Activated CD8-positive, alpha-beta memory T cell treated with anti-CD3 and anti-CD28 coated beads, Interleukin-2, amount 50 U/mL, for 24 hours (primary cell): ENCODE data around the gene IL16.
A peak's percentile ranks its signal among the peaks of the same experiment; 100 is the strongest.

ENCODE experiments used
- DNase-seq: peaks from one replicate; pipeline ENCODE4 v3.0.0-alpha.2; 2020; ENCODE audit errors: extremely low read depth

Gene IL16

DNA sequence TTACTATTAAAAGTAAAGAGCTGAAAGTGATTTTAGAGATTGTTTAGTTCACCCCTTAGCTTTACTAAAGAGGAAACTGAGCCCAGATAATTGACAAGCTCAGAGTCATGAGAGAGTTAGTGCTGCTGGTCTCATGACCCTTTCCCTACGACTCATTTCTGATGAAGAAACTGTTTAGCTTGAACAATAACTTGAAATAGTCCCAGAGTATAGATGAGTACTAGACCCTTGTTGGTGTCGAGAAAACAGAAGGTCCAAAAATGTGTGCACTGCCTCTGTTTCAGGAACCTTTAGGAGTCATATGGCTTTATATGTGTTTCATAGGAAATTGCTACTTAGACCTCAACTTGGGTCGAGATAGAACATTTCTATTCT lies 58.2 kb downstream of the IL16 start:
- DNase-seq: no peak

DNA sequence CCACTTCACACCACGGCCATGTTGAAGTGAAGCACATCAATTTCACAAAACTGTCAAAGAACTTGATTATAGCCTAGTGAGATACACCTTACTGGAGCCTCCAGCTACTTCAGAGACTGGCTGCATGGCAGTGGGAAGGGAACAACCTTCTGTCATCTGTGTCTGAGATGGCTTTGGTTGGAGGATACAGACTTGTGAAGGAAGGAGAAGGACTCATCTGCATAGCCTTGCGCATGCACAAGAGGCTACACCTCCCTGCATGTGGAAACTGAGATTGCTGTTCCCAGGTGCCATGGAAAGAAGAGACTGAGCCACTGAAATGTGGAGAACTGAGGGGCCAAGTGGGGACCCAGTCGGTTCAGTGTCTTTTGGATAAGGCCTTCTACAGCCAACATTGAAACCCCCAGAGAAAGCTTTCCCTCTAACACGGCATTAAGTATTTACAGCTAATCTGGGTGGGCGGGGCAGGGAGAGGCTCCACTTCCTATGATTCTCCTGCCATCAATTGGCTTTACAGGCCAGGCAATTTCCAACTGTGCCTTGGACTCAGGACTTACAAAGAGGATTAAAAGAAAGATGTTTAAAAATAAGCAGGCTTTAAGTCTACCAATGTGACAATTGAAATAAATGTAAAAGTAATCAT lies 58.8 kb downstream of the IL16 start:
- no peak for DNase-seq

GRCh38 chr15:81255958-81256320 lies 59.3 kb downstream of the IL16 start:
- no peak for DNase-seq

DNA sequence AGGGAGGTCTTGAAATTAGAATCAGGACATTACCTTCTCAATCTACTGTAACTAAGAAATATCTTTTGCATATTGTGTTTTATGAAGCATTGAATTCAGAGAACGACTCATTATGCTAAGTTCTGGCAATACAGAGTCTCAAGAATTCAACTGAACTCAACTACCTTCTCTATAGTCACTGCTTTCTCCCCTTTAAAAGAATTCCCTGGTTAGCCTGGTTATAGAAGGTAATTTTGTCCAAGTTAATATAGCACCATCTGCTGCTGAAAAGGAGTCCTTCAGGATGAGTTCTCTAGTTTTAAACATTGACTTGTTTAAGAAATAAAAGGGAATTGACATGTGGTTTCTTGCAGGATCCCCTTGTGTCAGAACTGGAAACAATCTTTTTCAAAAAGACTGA lies 60.2 kb downstream of the IL16 start:
- DNase-seq: no peak

GRCh38 chr15:81257435-81257834 lies 60.8 kb downstream of the IL16 start:
- no peak for DNase-seq

DNA sequence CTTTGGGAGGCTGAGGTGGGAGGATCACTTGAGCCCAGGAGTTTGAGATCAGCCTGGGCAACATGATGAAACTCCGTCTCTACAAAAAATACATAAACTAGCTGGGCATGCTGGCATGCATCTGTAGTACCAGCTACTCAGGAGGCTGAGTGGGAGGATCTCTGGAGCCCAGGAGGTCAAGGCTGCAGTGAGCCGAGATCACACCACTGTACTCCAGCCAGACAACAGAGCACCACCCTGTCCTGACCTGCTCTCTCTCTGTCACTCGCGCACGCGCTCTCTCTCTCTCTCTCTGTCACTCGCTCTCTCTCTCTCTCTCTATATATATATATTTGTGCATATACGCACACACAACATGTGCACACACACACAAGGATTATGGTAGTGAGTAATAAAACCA lies 61.8 kb downstream of the IL16 start:
- DNase-seq: no peak

DNA sequence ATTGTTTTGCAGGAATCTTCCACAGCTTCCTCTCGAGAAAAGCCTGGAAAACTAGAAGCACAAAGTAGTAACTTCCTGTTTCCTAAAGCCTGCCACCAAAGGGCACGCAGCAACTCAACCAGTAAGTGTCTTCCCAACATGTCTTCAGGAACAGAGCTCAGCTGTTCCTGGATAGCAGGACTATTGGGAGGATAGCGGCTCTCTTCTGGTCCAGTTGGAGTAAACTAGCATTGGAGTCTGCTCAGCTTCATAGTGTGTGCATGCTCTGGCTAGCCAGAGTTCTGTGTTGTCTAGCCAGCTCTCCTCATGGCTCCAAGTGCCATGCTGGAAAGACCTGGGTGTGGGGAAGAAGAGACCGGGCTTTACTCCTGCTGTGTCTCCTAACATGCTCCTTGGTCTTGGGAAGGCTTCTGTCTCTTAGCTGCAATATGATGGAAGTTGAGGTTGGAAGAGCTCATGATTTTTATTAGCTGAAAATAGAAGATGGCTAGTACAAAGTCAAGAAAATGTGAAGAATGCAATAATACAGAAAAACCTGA lies 63.1 kb downstream of the IL16 start:
- no peak for DNase-seq

DNA sequence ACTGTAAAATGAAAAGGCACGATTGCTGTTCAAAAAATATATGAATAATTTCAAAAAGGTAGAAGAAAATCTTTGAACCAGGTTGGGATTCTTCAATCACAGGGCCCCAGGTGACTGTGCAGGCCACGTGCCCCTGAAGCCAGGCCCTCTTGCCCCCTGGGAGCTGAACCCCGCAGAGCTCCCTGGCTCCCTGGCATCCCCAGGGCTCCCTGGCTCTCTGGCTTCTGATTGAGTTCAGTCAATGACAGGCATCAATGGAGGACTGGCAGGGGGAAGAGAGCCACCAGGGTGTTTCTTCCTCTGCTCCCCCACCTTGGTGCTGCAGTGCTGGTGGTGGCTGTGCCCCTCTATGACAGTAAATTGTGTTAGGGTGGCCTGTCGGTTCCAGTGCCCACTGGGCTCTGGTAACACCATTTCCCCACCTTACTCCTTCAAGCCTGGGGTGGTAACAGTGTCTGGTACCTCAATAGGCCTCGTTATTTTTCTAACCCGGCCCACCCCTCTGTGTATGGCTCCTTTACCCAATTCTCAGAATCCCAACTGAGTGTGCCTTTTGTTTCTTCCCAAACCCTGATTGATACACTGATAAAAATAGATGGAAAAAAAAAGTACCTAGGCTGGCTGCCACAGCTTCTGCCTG lies 64.6 kb downstream of the IL16 start:
- no peak for DNase-seq

GRCh38 chr15:81263477-81263876 lies 66.8 kb downstream of the IL16 start:
- DNase-seq: no peak

GRCh38 chr15:81264072-81264857 lies 67.6 kb downstream of the IL16 start:
- no peak for DNase-seq

- no peak for DNase-seq
Observed at GRCh38 chr15:81265256-81265943, 68.7 kb downstream of the IL16 start.

DNA sequence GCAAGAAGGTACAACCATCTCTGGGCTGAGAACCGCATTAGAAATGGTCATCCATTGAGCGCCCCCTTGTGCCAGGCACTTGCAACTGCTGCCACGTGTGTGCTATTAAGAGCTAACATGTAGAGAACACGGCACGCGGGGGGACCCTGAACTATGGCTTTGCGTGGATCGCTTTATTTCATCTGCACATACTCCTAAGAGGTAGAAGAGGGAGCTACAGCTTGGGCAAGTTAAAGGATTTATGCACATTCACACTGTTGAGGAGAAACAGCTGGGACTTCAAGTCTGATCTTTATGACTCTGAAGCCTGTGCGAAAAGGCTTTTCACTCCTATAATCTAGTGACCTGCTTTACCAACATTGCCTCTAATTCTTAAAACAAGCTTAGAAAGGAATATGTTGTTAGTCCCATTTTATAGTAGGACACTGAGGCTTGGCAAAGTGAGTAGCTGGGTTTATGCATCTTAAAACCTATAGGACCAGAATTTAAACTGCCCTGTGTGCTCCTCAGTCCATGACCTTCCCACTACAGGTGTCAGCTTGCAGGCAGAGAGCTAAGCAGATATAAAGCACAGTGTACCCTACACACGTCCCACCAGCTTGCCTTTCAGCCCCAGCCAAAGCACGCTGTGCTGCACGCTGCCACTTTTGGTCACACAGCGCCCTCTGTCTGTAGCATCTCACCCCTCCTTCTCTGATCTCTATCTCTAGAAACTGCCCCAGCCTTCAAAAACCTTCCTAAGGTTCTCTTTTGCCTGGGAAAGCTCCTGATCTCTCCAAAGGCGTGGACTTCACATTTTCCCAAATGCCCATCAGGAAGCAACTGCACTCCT lies 69.5 kb downstream of the IL16 start:
- DNase-seq: peak; percentile 56

DNA sequence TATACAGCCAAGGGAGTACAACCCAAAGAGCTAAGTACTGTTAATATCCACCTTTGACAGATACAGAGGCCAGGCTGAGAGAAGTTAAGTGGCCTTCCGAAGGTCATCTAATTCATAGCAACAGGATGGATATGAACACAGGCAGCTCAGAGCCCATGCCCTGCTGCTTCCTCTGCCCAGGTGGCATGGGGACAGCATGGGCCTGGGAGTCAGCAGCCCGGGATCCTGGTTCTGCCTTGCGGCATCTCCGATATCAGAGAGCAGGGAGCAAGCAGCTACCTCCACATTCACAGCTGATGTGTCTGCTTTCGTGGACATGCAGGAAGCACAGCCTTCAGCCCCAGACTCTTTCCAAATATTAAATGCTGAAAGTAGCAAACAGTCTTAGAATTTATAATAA lies 71.7 kb downstream of the IL16 start:
- no peak for DNase-seq

GRCh38 chr15:81268881-81269601 lies 72.4 kb downstream of the IL16 start:
- no peak for DNase-seq

DNA sequence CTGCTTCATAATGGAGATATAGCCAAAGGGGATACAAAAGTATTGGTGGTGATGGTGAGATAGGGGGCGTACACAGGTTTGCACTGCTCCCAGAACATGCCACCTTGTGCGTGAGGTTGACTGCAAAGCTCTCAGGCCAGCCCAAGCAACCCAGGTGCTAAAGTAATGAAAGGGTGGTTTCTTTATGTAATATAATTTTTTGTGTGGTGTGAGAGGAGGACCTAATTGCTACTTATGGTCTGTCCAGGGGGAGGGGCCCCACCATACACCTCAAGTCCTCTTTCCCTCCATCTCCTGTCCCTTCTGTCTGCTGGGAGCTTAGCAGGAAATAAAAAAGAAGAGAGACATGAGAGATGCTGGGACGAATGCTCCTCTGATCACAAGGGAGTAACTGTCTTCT lies 73.5 kb downstream of the IL16 start:
- DNase-seq: no peak

DNA sequence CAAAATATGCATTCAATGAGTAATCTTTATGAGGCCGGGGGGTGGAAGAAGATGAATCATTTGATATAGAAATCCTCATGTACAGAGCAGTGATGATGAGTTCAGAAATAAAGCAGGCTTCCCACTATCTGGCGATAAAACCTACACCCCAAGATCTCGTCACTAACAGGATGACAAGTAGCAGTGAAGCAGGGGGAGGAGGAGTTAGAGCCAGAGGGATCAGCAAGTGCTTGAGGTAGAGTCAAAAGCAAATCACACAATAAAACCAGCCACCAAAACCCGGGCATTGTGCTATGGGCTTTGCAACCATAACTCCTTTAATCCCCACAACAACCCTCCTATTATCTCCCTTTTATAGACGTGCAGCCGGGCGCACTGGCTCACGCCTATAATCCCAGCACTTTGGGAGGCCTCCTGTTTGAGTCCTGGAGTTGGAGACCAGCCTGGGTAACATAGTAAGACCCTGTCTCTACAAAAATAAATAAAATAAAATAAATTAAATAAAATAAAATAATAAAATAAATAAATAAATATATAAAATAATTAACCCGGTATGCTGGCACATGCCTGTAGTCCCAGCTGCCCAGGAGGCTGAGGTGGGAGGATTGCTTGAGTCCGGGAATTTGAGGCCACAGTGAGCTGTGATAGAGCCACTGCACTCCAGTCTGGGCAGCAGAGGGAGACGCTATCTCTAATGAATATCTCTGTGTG lies 74.3 kb downstream of the IL16 start:
- DNase-seq: no peak

- DNase-seq: no peak
Observed at GRCh38 chr15:81271761-81272644, 75.3 kb downstream of the IL16 start.

GRCh38 chr15:81273200-81273599 lies 76.5 kb downstream of the IL16 start:
- DNase-seq: no peak

DNA sequence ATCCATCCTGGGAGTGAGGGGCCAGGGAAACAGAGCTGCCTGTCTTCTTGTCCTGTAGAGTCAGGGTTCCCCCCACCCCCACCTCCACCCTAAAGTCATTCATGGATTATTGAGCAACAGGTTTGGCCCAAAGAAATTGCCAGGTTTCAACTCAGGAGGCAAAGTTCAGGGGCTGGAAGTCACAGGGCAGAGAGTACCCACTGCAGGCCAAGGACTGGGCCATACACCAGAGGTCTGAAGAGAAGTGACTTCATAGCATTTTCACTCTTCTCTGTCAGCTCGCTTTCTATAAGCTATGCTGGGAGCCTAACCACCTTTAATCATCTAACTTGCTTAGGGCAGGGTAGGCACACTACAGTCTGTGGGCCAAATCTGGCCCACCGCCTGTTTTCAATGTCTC lies 77.2 kb downstream of the IL16 start:
- no peak for DNase-seq
